HG03442 (cell line): ENCODE results near the gene PLCG2.

ENCODE experiments used
- ATAC-seq: cut with Tn5 transposase; IDR thresholded peaks from one replicate; pipeline ENCODE4 v1.9.1; 2021; ENCODE audit warnings: mild to moderate bottlenecking, moderate library complexity; ENCODE audit not compliant: unreplicated experiment

The PLCG2 gene

DNA sequence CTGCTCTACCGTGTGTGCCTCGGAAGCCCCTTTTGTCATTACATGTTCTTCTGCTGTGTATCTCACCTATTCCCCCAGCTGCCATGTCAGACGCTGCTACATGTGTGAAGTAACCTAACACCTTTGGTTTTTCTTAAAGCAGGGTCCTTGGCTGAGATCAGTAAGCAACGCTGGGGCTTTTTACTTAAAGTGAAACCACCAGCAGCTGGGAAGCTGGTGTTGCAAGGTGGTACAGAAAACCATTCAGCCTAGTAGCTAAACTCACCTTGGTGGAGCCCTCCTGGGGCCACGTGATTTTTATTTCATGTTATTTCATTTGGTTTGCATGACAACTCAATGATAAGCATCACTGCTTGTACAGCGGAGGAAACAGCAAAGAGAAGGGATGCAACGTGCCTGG lies 62.6 kb downstream of the PLCG2 start:
- peak; percentile 47 for ATAC-seq

DNA sequence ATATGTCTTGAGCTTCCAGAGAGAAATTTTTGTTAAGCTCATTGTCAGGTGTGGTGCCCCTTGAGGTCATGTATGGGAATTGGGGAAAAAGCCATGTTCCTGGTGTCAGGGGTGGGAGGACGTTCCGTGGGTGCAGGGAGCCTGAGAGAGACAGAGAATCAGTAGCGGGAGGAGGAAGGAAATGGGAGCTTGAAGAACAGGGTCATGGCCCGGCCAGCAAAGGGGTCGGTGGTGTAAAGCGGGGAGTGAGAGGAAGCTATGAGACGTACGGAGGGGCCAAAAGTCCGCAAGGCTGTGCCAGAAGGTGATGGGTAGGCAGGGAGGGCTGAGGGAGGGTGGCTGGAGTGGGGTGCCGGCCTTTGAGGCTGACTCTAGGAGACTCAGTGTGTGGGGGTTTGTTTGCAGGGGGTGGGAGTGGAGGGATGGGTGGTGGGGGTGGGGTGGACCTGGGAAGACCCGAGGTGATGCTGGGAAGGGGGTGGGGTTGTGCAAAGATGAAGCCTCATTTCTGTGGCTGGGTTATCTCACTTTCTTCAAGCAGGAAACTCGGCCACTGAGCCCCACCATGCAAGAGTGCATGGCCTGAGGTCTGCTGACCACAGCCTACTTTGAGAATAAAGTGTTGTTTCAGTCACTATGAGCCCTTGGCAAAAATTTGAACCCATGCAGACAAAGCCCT lies 63.6 kb downstream of the PLCG2 start:
- ATAC-seq = no peak

DNA sequence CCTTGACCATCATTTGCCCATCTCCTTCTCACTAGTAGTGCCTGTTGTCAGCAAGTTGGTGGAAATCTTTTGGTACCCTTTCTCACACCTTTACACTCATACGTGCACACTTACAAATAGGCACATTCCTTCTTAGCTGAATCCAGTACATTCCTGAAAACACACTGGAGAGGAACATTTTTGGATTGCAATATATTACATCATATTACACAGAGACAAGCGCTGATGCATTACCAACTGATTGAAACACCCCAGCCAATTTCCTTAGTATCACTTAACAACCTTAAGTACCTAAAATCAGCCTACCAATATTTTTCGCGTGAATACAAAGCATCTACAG lies 64.1 kb downstream of the PLCG2 start:
- no peak for ATAC-seq

DNA sequence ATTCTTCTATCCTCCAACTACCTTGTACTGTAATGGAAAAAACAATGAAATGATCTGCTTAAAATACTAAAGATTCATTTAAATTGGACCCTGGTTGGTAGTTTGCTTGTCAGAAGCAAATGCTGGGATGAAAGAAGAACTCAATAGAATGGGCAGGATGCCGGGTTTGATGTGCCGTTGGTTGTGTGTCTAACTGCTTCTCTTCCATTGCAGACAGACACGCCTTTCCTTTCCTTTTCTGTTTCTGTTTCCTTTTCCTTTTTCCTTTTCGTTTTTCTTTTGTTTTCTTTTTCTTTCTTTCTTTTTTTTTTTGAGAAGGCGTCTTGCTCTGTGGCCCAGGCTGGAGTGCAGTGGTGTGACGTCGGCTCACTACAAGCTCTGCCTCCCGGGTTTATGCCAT lies 64.6 kb downstream of the PLCG2 start:
- no peak for ATAC-seq

DNA sequence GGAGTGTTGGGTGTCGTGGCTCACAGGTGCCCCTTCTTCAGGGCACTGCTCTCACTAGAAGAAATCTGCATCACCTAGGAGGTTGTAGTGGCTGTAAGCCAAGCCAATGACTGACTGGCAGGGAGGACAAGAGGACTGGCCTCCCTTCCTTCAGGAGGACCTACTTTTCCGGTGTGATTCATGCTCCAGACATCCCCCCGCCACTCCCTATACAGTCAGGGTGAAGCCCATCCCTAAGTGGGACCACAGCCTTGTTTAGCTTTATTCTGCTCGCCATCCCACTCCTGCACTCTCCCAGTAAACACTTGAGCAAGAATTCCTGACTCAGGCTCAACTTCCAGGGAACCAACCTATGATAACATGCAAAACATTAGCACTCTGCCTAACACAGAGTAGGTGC lies 67.0 kb downstream of the PLCG2 start:
- no peak for ATAC-seq

DNA sequence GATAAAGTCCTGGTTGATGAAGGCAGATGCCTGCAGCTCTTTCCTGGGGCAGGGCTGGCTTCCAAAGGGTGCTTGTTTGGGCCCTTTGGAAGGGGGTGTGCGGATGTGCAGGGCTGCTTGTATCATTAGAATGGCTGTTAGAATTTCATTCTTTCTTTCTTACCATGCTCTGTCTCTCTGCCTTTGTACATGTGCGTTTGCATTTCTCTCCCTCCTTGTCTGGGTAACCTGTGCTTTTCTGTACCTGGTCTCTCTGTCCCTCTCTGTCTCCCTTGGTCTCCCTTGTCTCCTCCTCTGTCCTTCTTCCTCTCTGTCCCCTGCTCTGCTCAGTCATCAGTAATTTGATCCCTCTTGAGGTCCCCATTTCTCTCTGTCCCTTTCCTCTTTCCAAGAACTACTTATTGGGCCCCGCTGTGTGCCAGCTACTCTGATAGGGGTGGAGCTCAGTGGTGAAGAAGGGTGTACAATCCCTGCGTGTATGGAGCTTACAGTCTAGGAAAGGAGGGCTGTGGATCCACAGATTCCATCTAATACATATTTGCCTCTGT lies 69.3 kb downstream of the PLCG2 start:
- no peak for ATAC-seq

DNA sequence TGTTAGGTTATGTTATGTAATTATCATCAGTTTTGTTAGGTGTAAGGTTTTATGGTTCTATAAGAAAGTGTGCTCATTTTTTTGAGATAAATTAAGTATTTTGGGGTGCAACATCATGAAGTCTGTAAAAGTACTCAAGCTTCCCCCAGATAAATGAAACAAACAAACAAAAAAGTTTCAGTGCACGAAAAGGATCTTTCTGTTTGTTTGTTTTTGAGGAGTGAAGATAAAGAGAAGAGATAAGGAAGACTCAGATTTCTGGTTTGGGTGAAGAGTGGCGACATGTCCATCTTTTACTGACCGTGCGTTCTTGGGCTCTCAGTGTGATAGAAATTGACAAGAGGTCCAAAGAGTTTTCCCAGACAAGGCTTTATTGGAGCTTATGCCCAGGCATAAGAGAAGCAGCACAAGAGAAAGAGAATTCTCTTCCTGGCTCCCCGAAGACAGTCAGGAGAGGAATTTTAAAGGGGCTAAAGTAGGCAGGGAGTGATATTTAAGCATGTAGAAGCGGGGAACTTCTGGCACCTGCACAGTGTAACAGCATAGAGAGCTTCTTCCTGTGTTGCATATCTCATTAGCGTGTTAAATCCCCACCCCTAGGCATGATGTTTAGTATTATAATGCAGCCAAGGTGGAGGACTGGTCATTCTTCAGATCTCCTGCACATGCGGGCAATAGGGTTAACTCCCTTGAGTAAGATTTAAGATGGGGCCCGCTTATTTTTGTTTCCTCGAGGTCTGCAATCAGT lies 71.3 kb downstream of the PLCG2 start:
- ATAC-seq = no peak

DNA sequence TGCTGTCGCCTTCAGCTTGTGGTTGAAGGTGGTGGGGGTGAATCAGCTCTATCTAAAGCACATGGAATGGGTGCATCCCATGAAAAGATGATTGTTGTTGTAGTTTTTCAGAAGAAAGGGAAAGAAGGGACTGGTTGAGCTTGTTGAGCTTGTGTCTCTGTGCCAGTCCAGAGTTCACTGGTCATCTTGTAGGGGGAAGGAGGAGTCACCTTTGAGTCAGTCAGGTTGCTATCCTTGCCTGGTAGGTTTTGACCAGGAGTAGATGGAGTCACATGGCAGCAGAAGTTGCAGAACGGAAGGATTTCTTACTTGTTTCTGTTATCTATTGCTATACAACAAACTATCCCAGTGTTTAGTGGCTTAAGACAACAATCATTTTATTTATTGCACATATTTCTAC lies 73.3 kb downstream of the PLCG2 start:
- ATAC-seq = no peak

DNA sequence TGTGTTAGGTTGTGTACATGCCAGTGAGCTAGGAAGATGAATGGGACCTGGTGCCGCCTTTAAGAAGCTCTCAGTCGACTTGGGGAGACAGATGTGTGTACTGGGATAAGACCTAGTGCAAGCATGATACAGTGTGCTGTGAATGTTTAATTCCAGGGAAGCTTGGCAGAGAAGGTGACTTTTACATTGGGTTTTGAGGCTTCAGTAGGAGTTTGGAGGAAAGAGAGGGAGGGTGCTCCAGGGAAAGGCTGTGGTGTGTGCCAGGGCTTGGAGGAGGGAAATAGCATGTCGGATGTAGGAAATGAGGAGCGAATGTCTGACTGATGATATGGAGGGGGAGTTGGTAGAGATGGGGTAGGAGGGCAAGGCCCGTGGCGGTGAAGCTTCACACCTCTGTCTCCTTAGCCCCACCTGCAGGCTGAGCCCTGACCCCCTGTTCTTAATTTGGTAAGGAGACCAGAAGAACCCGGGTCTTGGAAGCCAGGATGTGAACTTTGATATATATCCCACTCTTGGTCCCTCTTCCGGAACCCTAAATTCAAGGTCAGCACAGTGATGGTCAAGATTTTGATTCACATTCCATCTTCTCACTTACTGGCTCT lies 76.6 kb downstream of the PLCG2 start:
- ATAC-seq = no peak

DNA sequence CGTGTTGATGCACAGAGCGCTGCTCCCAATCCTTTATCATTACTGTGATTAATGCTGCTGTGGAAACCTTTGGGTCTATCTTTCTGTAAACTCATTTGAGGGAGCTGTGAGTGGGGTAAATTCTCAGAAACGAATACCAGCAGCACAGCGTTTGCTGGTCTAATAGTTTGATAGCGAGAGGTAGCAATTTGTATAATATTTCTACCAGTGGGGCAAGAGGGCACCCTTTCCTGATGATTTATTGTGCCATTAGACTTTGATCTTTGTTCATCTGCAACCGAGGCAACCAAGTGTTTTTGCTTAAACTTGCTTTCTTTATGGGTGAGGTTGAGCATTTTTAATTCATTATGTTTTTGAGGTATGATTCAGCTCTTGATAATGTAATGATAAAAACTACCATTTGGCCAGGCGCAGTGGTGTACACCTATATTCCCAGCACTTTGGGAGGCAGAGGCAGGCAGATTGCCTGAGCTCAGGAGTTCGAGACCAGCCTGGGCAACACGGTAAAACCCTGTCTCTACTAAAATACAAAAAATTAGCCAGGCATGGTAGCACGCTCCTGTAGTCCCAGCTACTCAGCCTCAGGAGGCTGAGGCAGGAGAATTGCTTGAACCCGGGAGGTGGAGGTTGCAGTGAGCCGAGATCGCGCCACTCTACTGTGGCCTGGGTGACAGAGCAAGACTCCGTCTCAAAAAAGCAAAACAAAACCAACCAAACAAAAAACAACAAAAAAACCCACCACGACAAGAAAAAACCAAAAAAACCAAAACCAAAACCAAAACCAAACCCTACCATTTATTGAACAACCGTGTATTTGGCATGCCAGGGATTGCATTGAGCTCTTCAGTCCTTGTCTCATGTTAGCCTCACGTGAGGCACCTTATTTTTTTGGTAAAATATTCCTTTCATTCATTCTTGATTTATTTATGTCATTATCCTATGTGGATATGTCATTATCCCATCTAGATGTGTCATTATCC lies 81.5 kb downstream of the PLCG2 start:
- ATAC-seq = no peak

DNA sequence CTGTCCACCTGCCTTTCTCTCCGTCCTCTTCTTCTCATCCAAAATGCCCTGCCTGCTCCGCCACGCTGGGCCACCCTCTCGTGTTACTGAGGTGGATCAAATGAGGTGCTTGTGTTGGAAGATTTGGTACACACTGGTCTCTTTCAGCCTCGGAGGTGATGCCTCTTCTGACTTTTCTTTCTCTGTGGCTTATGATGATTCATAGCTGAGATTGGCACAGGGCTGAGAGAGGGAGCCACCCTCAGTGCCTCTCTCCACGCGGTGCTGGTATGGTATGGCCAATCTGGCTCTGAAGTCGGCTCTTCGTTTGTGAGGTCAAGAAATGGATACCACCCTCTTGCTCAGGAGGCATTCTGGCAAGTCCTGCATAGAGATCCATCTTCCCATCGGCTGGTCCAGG lies 82.4 kb downstream of the PLCG2 start:
- ATAC-seq = no peak

DNA sequence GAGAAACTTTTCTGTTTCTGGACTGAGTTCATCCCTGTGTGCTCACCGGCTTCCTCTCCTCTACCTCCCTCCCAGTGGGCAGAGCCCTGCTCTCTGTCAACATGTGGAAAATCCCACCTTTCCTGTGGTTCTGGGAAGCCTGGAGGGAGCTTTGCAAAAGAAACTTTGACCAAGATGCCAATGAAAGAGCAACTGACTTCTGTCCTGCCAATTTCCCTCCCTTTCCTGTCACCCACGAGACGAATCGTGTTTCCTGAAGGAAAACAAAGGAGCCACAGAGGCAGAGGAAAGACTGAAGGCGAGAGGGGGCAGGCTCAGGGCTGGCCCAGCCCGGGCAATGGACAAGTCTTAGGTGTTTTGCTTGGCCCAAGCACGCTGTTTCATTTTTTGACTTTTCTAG lies 82.8 kb downstream of the PLCG2 start:
- ATAC-seq = no peak

DNA sequence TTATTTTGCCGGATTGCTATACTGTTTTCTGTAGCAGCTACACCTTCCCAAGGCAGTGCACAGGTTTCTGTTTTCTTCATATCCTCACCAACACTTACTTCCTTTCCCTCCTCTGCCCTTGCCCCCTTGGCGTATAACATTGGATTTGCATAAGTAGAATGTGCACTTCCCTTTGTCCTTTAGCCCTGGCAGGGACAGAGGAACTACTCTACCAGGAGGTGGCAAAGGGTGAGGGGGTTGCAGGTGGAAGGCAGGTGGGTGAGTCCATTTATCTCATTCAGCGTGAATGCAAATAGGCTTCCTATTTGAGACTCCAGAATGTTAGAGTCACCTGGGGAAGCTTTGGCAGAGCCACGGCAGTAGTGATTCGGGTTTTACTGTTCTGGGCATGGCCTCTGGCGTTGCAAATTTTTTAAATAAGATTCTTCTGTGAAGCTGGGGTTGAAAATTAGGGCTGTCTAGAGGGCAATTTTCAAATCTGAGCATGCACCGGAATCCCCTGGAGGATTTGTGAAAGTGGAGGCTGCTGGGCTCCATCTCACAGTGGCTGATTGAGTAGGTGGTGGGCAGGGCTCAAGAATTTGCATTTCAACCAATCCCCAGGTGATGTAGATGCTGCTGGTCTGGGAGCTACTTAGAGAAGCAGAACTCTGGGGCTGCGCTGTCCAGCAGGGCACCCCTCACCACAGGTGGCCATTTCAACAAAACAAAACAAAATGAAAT lies 84.7 kb downstream of the PLCG2 start:
- peak; percentile 67 for ATAC-seq

DNA sequence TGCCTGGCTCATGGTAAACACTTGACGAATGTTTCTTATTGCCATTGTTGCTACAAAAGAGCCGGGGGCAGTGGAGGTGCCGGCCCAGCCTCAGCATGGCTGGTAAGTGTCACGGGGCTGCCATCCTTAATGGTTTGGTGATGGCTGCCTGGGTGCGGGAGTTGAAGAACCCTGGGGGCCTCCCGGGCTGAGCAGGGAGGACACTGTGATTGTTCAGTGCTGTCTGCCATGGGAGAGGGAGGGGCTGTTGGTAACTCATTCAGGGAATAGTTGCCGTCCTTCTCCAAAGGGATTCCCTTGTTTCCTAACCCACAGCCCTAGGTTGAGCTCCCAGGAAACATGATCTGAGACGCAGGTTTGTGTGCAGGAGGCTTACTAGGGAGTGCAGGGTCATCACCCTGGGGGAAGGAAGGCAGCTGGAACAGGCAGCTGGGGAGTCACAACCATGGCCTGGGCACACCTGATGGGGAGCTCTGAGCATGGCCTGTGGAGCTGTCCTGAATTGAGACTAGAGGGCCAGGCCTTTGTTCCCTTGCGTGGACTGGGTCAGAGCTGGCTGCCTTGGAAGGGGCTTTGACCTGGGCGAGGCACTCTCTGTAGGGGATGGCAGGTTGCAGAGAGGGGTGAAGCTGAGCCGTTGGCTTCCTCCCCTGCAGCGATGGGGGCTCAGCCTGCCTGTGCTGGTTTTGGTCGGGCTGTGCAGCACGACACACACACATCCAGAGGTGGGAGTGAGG lies 85.7 kb downstream of the PLCG2 start:
- ATAC-seq = no peak

DNA sequence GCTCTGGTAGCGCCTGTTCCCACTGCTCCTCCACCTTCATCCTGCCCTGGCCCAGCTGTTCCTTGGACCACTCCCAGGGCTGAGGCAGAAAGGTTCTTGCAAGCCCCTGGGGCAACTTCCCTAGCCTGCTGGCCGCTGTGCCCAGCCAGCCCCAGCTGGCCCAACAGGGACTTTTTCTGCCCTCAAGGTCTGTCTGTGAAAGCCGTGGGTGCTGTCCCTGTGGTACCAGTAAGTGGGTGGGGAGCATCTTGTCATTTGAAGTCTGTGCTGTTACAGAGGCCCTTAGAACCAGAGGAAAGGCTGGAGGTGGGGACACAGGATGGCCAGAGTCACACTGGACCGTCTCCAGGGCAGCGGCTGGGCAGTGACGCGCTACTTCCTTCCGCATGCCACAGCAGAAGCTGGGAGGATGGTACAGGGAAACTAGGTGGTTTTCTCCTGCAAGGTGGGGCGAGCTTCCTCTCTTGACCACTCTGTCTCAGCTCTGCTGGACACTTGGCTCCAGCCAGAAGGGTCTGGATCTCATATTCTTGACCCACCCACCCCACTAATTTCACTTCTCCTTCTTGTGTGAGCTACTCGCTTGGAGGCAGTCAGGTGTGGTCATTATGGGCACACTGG lies 87.8 kb downstream of the PLCG2 start:
- no peak for ATAC-seq

DNA sequence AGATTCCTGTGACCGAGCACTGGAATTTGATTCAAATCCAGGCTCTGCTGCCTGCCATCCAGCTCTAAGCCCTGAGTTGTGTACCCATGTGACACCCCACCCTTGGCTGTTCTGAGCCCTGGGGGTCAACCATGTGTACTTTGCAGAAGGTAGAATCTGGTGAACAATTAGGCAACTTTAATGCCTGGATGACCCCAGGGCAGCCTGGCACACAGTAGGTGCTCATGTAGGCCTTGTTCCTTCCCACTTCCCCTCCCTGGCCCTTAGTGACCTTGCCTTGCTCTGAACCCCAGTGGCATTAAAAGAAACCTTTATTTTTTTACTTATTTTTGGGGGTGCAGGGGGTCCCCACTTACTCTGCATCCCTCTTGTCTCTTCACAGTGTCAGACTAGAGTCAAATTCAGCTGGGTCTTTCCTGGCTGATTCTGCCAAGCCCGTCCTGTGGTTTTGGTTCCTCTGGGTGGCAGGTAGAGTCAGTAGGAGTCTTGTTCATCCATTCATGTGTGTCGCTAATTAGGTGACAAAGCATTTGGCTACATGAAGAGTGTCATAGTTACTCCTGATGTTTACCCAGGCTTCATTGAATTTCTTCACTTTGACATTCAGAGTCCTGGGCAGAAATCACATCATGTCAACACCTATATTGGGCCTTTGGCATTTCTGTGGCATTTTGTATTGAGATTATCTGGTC lies 89.1 kb downstream of the PLCG2 start:
- ATAC-seq = no peak

DNA sequence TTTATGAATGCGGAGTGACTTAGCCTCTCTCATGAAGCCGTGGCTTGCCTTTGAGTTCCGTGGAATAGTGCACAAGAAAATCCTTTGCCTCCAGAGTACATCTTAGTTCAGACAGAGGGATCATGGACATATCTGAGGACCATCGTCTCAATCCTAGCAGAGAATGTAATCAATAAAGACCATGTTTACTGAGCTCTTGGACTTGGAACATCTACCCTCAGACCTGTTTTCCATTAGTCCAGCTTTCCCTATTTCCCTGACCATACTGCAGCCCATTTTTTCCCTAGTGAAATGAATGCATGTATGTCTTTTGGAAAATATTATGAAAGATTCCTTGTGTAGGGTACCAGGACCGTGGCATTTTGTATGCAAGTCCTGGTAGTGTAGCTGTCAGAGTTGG lies 90.2 kb downstream of the PLCG2 start:
- ATAC-seq = no peak

DNA sequence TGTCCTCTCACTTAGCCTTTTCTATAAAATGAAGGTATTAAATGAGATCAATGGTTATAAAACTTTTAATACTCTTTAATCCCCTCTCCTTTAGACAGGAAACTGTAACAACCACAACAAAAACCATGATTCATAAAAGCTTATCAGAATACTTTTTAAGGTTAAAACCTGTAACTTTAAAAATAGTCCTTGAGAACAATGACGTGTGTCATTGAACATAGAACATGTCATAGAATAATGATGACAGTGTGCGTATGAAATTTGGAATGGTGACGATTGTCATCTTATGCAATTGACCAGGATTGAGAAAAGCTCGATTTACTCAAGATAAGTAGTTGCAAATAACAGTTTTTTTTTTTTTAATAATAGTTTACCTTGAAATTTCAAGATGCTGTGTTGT lies 94.1 kb downstream of the PLCG2 start:
- no peak for ATAC-seq
